Brain microvascular endothelial cell (primary cell): ENCODE results near the gene ZBTB16.

Experiments
- DNase-seq: peaks from one replicate; pipeline ENCODE4 v3.0.0-alpha.2; 2020
- H3K27ac ChIP-seq: fragments of 250-450 bp; sonication (Bioruptor Pico); 2 replicates; pipeline ENCODE4 v1.5.1; 2020; ENCODE audit warnings: mild to moderate bottlenecking, moderate library complexity
- H3K27me3 ChIP-seq: fragments of 250-450 bp; sonication (Bioruptor Pico); replicated peaks from 2 replicates; pipeline ENCODE4 v1.5.1; 2020; ENCODE audit warnings: mild to moderate bottlenecking
- H3K36me3 ChIP-seq: fragments of 250-450 bp; sonication (Bioruptor Pico); replicated peaks from 2 replicates; pipeline ENCODE4 v1.5.1; 2020; ENCODE audit warnings: mild to moderate bottlenecking
- H3K4me3 ChIP-seq: 2 replicates; pipeline ENCODE4 v1.5.1; 2011; ENCODE audit warnings: low read depth, mild to moderate bottlenecking, control low read depth, low read length, moderate library complexity
- CTCF ChIP-seq: IDR thresholded peaks from 2 replicates; pipeline ENCODE4 v1.5.1; 2011; ENCODE audit warnings: low read depth, mild to moderate bottlenecking, moderate library complexity, low read length, control low read depth, inconsistent platforms; ENCODE audit errors: missing control alignments
- in situ Hi-C: cut with HindIII; loops from 2 replicates; pipeline ENCODE4 v1.10.0; 2017; ENCODE audit warnings: low sequenced_read_pairs, low pct_ligation_motif_present

Gene ZBTB16

GRCh38 chr11:114122686-114123085, 63.2 kb downstream of the ZBTB16 start:
- no peaks in the 10 kb centered on the region for H3K36me3 ChIP-seq
- H3K27ac ChIP-seq = no peak overlapping the region
- no peak for TF ChIP-seq CTCF
- H3K27me3 ChIP-seq = peaks cover 13% of the 10 kb centered on the region
- H3K4me3 ChIP-seq = no peak overlapping the region
- no peak for DNase-seq
- in situ Hi-C loops = no loop called here

GRCh38 chr11:114123692-114124330, 64.3 kb downstream of the ZBTB16 start:
- peaks cover 10% of the 10 kb centered on the region for H3K27me3 ChIP-seq
- in situ Hi-C loops = no loop called here
- DNase-seq = no peak
- H3K27ac ChIP-seq = no peak overlapping the region
- TF ChIP-seq CTCF = no peak
- no peaks in the 10 kb centered on the region for H3K36me3 ChIP-seq
- H3K4me3 ChIP-seq = no peak overlapping the region

- Histone ChIP-seq H3K27ac (no peak overlapping the region), H3K4me3 (no peak overlapping the region), H3K27me3 (peaks cover 10% of the 10 kb centered on the region), H3K36me3 (no peaks in the 10 kb centered on the region)
- no peak for DNase-seq
- in situ Hi-C loops = no loop called here
- no peak for TF ChIP-seq CTCF
These were observed 65.2 kb downstream of the ZBTB16 start for GRCh38 chr11:114124601-114125144.

GRCh38 chr11:114125531-114125930, 66.0 kb downstream of the ZBTB16 start:
- Histone ChIP-seq H3K36me3 (no peaks in the 10 kb centered on the region), H3K27ac (no peak overlapping the region), H3K4me3 (no peak overlapping the region), H3K27me3 (peaks cover 7% of the 10 kb centered on the region)
- no peak for DNase-seq
- in situ Hi-C loops = no loop called here
- TF ChIP-seq CTCF = no peak

- Histone ChIP-seq H3K27me3 (peaks cover 4% of the 10 kb centered on the region), H3K27ac (no peak overlapping the region), H3K4me3 (no peak overlapping the region), H3K36me3 (no peaks in the 10 kb centered on the region)
- TF ChIP-seq CTCF = no peak
- DNase-seq = no peak
- in situ Hi-C loops = no loop called here
These were observed 66.4 kb downstream of the ZBTB16 start for GRCh38 chr11:114125959-114126358.

- no peak for DNase-seq
- in situ Hi-C loops = no loop called here
- no peak overlapping the region for H3K27ac ChIP-seq
- TF ChIP-seq CTCF = no peak
- H3K27me3 ChIP-seq = peaks cover 4% of the 10 kb centered on the region
- no peak overlapping the region for H3K4me3 ChIP-seq
- H3K36me3 ChIP-seq = no peaks in the 10 kb centered on the region
These were observed 68.9 kb downstream of the ZBTB16 start for GRCh38 chr11:114128399-114128798.
